GM12873 (cell line): Measurements from ENCODE around the gene ALPP.

ENCODE experiments used
- CTCF ChIP-seq: IDR thresholded peaks from 2 replicates; pipeline ENCODE4 v1.5.1; 2012; ENCODE audit warnings: low read depth, mild to moderate bottlenecking, moderate library complexity, low read length, control low read depth; ENCODE audit not compliant: insufficient read depth; ENCODE audit errors: missing control alignments

Gene ALPP

GRCh38 chr2:232393556-232393955, 15.0 kb downstream of the ALPP start:
- no peak for TF ChIP-seq CTCF

- TF ChIP-seq CTCF: no peak
These were observed 17.0 kb downstream of the ALPP start for GRCh38 chr2:232395586-232395985.

- TF ChIP-seq CTCF: no peak
These were observed 18.1 kb downstream of the ALPP start for GRCh38 chr2:232396683-232397082.

- no peak for TF ChIP-seq CTCF
These were observed 19.9 kb downstream of the ALPP start for GRCh38 chr2:232398293-232399034.

- no peak for TF ChIP-seq CTCF
These were observed 21.9 kb downstream of the ALPP start for GRCh38 chr2:232400256-232401015.

GRCh38 chr2:232402518-232402917, 24.0 kb downstream of the ALPP start:
- no peak for TF ChIP-seq CTCF

- TF ChIP-seq CTCF: no peak
These were observed 27.5 kb downstream of the ALPP start for GRCh38 chr2:232405943-232406510.
